T-helper 2 cell treated with Interferon-gamma antibody and Interleukin-4, amounts not matched to agents 100 ng/mL and 5 ng/mL, for 36 hours (primary cell): ENCODE results near the gene SCN2A. TPM values are rescaled to one million over a fixed set of nuclear protein-coding genes. Genes with fewer than 3 reads are reported as not detected.
"Not testable (repeated sequence)": the region's sequence is repeated elsewhere in the genome, so short reads cannot be mapped to it uniquely, and the experiment has no call there.

Source experiments
- intact Hi-C: fragments of 100-400 bp; cut with micrococcal nuclease; formaldehyde crosslinking; loops from one replicate; pipeline ENCODE4 v1.15.1; 2023
- total RNA-seq: library from RNA; stranded (reverse); gene quantifications from 2 replicates; pipeline ENCODE4 v1.2.3, GENCODE V29; 2022

The SCN2A gene
- total RNA-seq, 1 donor from 2014 or later, result 0.30 TPM

DNA sequence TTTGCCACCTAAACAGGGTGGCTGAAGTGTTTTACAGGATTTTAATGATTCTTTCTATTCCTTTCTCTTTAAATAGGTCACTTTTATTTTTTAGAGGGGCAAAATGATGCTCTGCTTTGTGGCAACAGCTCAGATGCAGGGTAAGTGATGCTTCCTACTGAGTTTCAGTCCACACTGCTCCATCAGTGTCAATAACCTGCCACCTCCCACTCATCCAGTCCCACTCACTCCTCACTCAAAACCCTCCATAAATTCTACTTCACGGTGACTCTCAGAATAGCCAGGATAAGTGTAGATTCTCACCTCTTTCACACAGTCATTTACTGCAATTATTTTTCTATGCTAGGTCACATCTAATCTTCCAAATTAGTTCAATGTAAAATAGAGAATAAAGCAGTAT lies 72.7 kb downstream of the SCN2A start:
- intact Hi-C loops, result no loop called here

DNA sequence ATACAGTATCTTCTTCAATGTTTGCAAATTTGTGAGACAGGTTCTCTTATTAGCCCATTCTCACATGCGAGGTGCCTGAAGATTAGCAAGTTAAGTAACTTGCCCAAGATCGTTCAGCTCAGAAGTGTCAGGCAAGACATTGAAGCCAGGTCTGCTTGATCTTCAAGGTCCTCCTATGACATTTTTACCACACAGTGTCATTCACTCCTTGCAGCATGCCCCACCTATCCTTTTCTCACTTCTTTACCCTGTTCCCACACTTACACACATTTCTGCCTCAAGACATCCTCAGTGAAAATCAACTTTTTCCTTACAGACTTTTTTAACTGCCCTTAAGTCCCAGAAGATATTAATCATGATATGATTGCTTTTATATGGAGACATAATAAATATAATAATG lies 73.8 kb downstream of the SCN2A start:
- intact Hi-C loops, result no loop called here

DNA sequence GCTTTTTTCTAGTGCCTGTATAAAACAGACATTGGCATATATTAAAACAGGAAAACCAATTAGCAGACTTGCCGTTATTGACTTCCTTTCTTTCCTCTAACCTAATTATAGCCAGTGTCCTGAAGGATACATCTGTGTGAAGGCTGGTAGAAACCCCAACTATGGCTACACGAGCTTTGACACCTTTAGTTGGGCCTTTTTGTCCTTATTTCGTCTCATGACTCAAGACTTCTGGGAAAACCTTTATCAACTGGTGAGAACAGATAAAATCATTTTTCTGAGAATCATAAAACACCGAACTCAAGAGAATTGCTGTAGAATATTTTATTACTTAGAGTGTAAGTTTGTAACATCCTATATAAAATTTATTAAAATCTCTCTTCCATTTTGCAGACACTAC lies 74.3 kb downstream of the SCN2A start:
- intact Hi-C loops, result no loop called here

DNA sequence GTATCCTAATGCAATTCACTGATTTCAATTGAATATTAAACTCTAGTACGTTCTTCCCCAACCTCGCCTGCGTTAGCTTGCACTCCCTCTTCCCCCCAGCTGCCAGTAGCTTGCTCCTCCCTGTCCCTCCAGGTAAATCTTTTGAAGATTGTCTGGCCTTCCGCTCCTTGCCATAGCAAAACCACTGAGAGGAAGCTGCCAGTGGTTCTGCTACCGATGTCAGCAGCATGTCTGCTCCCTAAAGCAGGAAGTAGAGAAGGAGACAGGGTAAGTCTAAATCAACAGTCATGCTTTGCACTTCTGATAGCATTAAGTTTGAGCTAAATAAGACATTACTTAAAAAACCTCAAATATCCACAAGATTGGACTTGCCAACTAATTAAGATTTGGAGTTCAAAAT lies 89.1 kb downstream of the SCN2A start:
- intact Hi-C loops, result no loop called here

DNA sequence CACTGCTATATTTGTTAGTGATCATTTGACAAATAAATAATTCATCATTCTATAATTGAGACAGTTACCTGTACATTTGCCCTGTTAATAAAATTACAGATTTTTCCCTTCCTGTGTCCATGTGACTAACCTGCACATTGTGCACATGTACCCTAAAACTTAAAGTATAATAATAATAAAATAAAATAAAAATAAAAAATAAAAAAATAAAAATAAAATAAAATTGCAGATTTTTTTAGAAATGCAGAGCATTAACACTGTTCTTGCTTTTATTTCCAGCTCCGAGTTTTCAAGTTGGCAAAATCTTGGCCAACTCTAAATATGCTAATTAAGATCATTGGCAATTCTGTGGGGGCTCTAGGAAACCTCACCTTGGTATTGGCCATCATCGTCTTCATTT lies 105.1 kb downstream of the SCN2A start:
- intact Hi-C loops, result not testable (repeated sequence)

DNA sequence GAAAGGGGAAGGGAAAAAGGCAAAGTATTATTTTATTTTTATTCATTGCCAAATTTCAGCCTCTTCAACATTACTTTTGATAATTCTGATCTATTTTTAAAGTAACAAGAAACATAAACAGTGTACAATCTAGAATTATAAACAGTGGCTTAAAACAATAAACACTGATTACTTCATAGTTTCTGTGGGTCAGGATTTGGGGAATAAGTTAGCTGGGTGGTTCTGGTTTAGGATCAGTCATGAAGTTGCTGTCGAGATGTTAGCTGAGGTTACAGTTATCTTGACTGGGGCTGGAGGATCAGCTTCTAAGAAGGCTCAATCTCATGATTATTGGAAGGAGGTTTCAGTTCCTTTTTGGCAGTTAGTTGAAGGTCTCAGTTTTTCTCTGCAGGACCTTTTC lies 109.2 kb downstream of the SCN2A start:
- intact Hi-C loops, result no loop called here

DNA sequence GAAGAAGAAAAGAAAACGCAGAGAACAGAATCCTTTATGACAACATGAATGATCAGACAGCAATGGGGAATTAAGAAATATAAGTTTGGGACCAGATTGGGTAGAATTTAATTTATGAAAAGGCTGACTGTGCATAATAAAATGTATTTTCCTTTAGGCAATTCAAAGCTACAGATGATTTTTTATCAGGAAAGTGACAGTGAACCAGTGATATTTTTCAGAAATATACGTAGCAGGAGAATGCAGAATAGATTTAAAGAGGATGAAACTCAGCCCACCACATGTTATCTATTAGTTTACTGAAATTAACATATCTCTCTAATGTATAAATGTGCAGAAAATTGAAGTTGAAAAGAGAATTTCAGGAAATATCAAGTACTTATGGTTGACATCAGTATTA lies 110.0 kb downstream of the SCN2A start:
- intact Hi-C loops, result no loop called here

DNA sequence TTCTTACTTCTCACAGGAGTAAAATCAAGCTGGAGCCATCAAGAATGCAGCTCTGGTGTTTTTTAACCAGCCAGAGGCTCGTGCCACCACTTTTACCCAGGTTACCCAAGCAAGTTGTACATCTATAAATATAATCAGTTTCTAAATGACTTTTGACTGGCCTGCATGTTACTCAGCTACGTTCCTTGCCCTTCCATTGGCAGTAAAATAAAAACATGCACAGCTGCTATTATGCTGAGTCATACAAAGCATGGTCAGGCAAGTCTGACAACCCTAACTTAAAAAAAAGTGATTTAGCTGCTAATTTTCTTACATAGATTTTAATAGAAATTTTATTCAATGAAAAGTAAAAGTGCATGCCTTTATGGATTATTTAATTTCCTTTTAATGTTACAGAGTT lies 118.5 kb downstream of the SCN2A start:
- intact Hi-C loops, result no loop called here

DNA sequence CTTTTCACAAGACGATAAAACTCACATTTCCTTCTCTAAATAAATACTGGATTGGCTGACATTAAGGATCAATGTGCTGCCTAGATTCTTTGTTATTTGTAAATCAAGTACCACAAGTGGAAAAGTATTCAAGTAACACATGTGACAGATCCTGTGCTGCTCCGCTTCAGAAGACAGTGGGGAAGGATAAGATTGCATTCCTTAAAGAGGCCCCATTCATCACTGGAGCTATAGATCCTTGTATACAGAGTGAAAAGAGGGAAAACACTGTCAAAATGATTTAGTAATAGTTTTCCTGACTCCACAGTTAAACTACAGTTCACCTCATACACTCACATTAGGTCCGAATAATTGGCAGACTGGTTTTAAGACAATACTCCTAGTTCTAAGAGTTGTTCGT lies 122.3 kb downstream of the SCN2A start:
- intact Hi-C loops, result no loop called here

DNA sequence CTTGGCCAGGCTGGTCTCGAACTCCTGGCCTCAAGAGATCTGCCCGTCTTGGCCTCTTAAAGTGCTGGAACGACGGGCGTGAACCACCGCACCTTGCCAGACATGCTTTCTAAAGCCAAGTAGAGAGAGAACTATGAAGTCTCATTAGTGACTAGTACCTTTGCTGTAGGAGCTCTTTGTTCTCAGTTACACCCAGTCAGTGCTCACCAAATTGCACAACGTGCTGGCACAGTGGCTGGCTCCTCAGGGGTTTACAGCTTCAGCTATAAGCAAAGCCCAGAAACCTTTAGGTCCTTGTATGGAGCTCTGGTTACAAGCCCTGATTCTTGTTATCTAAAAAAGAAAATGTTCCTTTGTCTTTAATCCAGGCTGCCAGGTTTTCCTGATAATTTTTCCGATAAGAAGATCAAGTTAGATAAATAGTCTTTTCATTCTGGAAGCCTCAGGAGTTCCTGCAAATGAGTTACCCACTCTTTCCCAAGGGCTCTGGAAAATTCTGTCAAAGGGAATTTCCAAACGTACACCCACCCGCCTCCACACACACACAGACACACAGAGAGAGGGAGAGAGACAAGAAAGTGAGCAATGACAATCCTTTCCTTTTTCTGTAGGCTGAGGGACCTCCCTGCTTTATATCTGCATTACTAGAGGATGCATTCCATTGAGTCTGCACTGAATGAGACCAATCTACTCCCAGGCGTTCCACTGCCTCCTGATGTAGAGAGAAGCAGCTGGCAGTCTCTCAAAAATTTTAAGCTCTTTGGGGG lies 130.1 kb downstream of the SCN2A start:
- intact Hi-C loops, result no loop called here

DNA sequence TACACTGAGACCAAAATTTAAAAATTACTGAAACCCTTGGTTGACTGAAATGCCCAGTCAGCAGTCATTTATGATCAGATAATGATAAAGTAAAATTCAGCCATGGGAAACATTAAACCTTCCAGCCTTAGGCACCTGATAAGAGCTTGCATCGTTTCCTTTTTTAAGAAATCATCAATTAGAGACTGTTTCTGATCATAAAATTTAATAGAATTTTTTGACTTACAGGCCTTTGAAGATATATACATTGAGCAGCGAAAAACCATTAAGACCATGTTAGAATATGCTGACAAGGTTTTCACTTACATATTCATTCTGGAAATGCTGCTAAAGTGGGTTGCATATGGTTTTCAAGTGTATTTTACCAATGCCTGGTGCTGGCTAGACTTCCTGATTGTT lies 130.7 kb downstream of the SCN2A start:
- intact Hi-C loops, result no loop called here

DNA sequence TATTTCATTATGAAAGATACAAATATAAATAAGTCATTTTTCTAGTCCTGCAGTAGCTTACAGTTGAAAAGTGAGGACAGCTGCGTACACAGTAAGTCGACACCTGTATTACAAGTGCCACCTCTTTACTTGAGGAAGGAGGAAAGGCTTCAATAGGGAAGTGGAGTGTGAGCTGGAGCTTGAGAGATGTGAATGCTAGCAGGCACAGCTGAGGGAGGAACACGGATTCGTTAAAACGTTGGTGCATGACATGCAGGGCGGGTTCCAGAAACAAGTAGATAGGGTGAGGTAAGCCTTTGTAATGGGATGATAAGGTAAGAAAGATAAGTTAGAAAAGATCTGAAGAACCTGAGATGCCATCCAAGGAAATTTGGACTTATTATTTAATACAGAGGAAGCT lies 132.1 kb downstream of the SCN2A start:
- intact Hi-C loops, result no loop called here

DNA sequence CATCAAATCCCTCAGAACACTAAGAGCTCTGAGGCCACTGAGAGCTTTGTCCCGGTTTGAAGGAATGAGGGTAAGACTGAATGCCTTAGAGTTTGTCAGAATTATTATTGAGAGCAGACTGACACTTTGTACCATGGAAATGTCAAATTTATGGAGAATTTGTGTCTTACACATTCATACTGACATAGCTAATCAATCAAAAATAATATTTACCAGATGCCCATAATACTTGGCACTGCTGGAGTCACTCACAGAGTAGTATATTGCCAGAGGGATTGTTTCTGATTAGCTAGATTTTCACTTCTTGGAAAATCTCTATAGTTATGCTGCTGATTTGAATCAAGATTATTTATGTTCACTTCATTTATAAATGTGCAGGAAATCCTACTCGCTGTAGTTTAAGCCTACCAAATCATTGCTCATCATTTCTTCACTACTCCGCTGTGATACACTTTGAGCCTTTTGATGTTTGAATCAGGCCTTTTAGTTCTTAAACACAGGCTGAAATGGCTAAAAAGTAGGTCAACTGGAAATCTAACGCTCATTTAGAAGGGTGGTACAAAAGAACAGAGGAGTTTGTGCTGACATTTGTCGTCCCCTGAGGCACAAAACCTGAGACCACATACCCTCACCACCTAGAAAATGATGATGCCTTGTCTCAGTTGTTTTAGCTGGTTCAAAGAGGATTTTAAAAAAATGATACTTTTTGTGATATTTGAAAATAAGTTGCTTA lies 134.2 kb downstream of the SCN2A start:
- intact Hi-C loops, result no loop called here

DNA sequence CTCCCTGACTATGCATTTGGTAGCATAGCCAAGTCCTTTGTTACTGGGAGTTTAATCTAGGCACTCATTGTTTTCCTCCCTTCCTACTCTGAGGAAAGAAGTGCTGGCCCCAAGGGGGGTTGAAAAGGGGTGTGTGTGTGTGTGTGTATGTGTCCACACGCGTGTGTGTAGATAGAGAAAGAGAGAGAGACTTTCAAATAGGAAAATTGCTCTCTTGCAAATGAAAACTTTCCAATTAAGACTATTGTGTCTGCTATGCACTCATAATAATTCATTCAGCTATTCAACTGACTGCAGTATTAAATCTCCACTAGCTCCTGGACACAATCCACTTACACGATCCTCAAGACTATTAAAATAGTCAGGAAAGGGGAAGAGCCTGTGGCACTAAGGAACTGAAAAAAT lies 137.4 kb downstream of the SCN2A start:
- intact Hi-C loops, result no loop called here

DNA sequence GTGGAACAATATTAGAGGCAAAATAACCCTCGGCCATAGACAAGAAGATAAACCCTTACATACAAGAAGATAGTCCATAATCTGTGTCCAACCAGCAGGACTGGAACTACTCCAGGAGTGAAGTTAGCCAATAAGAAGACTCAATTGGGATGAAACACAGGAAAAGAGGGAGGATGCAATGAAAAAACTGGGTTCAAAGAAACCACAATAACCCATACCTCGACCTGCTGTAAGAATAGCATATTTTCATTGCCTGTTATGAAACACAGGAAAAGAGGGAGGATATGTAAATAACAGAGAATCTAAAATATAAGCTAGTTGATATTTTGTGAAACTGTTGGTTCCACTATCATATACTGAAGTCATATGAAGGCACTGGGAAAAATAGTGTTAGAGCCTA lies 143.1 kb downstream of the SCN2A start:
- intact Hi-C loops, result no loop called here

DNA sequence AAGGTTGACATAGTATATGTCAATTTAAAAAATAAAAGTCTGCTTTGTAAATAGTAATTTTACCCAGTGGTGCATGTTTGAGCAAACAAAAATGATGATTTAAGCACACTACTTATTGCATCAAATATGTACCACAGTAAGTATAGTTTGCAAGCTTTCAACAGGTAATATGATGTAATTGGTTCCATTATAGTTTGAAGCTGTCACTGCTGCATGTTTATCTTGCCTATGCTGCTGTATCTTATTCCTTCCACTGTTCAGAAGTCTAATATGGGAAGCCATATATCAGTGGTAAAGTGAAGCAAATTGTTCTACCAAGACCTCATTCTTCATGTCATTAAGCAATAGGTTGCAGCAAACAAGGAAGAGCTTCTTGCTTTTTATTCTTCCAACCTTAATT lies 151.7 kb downstream of the SCN2A start:
- intact Hi-C loops, result loop anchor here (5.0 kb wide), 2 partner anchors 401 to 561 kb away; partner anchors contain the start of genes GALNT3 and TTC21B

DNA sequence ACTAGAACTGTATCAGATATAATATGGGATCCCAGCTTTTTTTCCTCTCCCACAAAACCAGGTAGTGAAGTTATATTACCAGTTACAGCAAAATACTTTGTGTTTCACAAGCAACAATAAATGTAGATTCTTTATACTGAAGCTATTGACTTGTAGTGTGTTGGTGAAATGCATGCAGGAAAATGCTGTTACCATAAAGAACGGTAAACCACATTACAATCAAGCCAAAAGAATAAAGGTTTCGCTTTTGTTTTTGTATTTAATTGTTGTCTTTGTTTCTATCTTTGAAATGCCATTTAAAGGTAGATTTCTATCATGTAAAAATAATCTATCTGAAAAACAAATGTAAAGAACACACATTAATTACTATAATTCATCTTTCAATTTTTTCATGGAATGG lies 152.6 kb downstream of the SCN2A start:
- intact Hi-C loops, result loop anchor here (5.0 kb wide), 2 partner anchors 401 to 561 kb away; partner anchors contain the start of genes GALNT3 and TTC21B

DNA sequence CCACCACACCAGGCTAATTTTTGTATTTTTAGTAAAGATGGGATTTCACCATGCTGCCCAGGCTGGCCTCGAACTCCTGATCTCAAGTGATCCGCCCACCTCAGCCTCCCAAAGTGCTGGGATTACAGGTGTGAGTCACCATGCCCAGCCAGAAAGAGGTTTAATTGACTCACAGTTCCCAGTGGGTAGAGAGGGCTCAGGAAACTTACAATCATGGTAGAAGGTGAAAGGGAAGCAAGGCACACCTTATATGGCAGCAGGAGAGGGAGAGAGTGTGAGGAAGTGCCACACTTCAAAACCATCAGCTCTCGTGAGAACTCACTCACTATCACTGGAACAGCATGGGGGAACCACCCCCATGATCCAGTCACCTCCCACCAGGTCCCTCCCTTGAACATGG lies 159.4 kb downstream of the SCN2A start:
- intact Hi-C loops, result not testable (repeated sequence)

DNA sequence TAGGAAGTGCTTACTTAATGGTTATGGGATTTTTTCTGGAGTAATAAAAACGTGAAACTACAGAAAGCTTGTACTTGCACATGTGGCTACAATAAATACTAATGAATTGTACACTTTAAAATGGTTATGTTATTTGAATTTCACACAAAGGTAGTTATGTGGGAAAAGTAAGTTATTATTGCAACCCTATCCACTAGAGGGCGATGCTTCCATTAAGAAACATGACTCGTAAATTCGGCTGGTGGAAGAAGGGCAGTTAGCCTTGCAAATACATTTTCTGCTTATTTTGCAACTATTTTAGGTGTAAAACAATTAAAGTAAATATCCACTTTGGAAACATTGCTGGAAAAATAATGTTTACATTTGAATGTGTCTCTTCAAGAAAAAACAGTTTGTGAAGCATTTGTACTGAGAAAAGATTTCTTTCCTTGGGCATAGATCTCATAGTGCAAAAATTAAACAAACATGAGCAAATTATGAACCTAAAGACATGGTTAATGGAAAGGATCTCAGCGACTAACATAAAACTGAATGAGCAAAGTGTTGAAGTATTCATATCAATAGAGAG lies 162.2 kb downstream of the SCN2A start:
- intact Hi-C loops, result loop anchor here (1.0 to 10.0 kb wide), 5 partner anchors 157 to 727 kb away; partner anchors contain the start of gene SCN1A

DNA sequence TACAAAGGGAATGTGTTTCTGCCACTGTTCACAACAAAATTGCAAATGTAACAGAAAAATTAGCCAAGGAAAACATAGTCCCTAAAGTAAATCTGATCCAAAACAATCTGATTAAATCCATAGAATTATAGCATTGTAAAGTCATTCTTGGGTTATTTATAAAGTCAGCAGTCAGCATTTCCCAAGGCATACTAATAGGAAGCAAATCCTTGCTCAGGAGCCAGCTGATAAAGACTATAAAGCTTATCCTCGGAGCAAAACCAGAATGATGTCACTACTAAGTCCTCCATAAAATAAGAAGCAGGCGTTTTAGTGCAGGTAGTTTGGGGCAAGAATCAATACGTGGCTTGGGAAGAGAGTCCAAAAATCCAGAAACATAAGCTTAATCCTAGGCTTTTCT lies 162.9 kb downstream of the SCN2A start:
- intact Hi-C loops, result loop anchor here (5.0 to 10.0 kb wide), 2 partner anchors 157 to 375 kb away; no protein-coding TSS in a partner anchor

DNA sequence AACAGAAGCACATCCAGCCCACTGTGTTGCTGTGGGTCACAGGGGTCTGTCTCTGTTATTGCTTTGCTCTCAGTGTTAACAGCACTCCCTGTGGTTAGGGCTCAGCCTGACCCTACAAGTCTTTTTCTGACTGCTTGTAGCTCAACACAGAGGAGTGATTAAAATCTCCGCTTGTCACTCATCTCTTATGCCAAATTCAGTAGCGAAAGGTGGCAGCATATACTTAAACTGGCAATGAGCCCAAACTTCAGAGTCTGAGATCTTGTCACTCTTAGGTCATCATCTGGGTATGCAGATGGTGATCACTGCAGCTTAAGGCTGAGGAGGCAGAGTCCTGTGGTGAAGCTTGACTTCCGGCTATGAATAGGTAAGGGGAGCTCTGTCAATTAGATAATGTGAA lies 167.0 kb downstream of the SCN2A start:
- intact Hi-C loops, result loop anchor here (10.0 kb wide), 1 partner anchor 161 kb away; no protein-coding TSS in a partner anchor

DNA sequence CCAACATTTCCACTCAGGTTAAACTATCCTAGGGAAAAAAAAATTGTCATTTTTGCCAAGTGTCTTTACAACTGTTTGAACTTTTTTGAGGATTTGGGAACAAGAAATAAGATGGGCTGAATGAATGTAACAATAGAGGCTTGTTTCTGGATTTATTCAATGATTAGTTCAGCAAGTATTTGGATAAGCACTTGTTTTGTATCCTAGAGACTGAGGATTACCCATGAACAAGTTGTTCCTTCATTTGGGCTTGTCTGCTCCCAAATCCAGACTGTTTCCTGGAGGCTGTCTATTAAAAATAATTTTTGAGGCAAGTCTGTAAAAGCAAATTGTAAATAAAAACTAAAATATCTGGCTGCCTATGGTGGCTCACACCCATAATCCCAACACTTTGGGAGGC lies 168.3 kb downstream of the SCN2A start:
- intact Hi-C loops, result loop anchor here (10.0 kb wide), 1 partner anchor 163 kb away; no protein-coding TSS in a partner anchor
